ENCODE measurements around the gene SRSF1. TPM values are rescaled to one million over a fixed set of nuclear protein-coding genes. Genes with fewer than 3 reads are reported as not detected.

The SRSF1 gene
- total RNA-seq, 2 experiments from 2014 or later, result 333 to 342 TPM

DNA sequence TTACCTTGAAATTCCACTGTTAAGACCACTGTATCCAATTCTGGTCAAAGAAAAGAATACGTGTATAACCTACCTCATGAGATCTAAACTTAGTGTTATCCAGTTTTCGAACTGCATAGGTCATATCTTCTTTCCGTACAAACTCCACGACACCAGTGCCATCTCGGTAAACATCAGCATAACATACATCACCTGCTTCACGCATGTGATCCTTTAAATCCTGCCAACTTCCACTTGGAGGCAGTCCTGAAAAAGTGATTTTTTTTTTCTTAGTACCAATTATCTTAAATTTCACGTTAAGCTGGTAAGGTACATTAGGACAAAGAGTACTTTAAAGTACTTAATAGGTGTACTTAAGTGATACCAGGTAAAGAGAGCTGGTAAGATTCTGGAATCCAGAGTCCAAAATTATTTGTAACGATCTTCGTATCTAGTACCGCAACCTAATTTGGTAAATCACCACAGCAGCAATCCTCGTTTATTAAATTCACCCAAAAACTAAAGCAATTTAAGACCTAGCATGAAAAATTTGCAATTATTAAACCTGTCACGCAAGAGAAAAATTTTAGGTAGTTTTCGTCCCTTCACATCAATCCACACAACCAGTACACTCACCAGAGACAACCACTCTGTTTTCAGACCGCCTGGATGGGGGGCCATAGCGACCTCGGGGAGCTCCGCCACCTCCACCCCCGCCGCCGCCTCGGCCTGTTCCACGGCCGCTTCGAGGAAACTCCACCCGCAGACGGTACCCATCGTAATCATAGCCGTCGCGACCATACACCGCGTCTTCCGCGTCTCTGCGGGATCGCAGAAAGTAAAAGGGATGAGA lies 1.1 kb downstream of the SRSF1 start:
- peak overlapping the region; percentile 97 for H3K4me3 Mint-ChIP-seq
- POLR2A ChIA-PET, result interaction anchor here (0.8 to 10.6 kb wide), 23 partner anchors 12 to 336 kb away, joined by 3 to 230 read pairs (median 3); partner anchors contain the start of genes DYNLL2, MKS1, MRPS23 and VEZF1
- H3K9me3 Mint-ChIP-seq, result no peaks in the 10 kb centered on the region
- intact Hi-C loops (cut with micrococcal nuclease), result loop anchor here (2.0 to 5.0 kb wide), 2 partner anchors 79 to 91 kb away; no protein-coding TSS in a partner anchor
- TF ChIP-seq, protein P1, sequence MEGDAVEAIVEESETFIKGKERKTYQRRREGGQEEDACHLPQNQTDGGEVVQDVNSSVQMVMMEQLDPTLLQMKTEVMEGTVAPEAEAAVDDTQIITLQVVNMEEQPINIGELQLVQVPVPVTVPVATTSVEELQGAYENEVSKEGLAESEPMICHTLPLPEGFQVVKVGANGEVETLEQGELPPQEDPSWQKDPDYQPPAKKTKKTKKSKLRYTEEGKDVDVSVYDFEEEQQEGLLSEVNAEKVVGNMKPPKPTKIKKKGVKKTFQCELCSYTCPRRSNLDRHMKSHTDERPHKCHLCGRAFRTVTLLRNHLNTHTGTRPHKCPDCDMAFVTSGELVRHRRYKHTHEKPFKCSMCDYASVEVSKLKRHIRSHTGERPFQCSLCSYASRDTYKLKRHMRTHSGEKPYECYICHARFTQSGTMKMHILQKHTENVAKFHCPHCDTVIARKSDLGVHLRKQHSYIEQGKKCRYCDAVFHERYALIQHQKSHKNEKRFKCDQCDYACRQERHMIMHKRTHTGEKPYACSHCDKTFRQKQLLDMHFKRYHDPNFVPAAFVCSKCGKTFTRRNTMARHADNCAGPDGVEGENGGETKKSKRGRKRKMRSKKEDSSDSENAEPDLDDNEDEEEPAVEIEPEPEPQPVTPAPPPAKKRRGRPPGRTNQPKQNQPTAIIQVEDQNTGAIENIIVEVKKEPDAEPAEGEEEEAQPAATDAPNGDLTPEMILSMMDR (IDR thresholded peaks at IDR 0.05), result no peak
- peak overlapping the region; percentile 99 for H3K27ac Mint-ChIP-seq
- DNase-seq (no peak), ATAC-seq (no peak)
- CTCF ChIA-PET, result interaction anchor here (0.7 to 2.6 kb wide), 4 partner anchors 8 to 338 kb away, joined by 3 to 34 read pairs (median 3); no protein-coding TSS in a partner anchor
- H3K36me3 Mint-ChIP-seq (ENCODE audit: low read depth), result peaks cover 68% of the 10 kb centered on the region
- H3K27me3 Mint-ChIP-seq, result no peaks in the 10 kb centered on the region
- H3K4me1 Mint-ChIP-seq (ENCODE audit: low read depth), result peaks cover 51% of the 10 kb centered on the region

DNA sequence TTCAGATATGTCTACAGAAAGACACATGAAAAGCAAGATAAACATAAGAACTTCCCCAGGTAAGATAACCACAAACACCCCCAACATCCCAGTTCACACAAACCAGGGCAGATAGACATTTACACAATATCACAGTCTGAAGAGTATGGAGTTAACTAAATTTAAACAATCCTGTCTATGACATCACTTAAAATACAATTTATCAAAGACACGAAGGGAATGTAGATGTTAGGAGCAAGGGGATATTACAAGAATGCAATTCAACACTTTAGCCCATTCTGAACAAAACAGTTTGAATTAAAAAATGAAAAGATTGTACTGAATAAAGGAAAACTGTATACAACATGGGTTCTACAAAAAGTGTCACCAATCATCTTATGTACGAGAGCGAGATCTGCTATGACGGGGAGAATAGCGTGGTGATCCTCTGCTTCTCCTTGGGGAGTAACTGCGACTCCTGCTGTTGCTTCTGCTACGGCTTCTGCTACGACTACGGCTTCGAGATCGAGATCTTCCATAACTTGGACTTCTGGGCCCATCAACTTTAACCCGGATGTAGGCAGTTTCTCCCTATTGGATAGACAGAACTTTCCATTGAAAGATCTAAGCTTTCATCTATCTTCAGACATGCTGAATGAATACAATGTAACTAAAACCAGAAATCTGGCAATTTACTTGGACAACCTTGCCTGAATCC lies 1.9 kb downstream of the SRSF1 start:
- peak overlapping the region; percentile 97 for H3K4me3 Mint-ChIP-seq
- no peaks in the 10 kb centered on the region for H3K9me3 Mint-ChIP-seq
- TF ChIP-seq, protein P1 (IDR thresholded peaks at IDR 0.05), result no peak
- intact Hi-C loops (cut with micrococcal nuclease), result loop anchor here (5.0 kb wide), 1 partner anchor 92 kb away; no protein-coding TSS in a partner anchor
- peaks cover 71% of the 10 kb centered on the region for H3K36me3 Mint-ChIP-seq (ENCODE audit: low read depth)
- H3K4me1 Mint-ChIP-seq (ENCODE audit: low read depth), result peaks cover 58% of the 10 kb centered on the region
- ATAC-seq (no peak), DNase-seq (no peak)
- peak overlapping the region; percentile 99 for H3K27ac Mint-ChIP-seq
- ChIA-PET CTCF (no interaction called here), POLR2A (interaction anchor here (1.0 to 10.6 kb wide), 8 partner anchors 11 to 331 kb away, joined by 3 to 230 read pairs (median 4); partner anchors contain the start of genes MKS1, MRPS23 and VEZF1)
- H3K27me3 Mint-ChIP-seq, result no peaks in the 10 kb centered on the region

DNA sequence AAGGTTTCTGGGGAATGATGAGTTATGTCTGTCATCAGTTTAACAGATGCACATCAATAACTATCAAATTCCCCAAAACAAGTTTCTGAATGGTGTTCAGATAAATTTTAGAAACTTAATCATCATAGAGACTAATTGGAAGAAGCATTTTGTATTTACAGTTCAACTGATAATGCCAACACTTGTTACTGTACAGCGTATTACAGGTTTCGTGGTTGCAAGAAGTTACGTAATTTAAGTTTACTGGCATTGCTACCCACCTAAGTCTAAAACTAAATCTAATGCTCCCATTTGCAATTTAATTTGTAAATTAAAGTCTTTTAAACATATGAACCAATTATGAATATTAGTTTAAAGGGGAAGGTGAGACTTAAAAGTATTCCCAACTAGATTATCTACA lies 3.0 kb downstream of the SRSF1 start:
- Mint-ChIP-seq H3K9me3 (no peaks in the 10 kb centered on the region), H3K4me1 (ENCODE audit: low read depth) (peaks cover 66% of the 10 kb centered on the region), H3K36me3 (ENCODE audit: low read depth) (peaks cover 76% of the 10 kb centered on the region), H3K27me3 (no peaks in the 10 kb centered on the region), H3K27ac (peak overlapping the region; percentile 80), H3K4me3 (peak overlapping the region; percentile 97)
- ATAC-seq, result no peak
- CTCF ChIA-PET, result interaction anchor here (0.7 kb wide), 1 partner anchor 9 kb away, joined by 3 read pairs; no protein-coding TSS in a partner anchor
- intact Hi-C loops (cut with micrococcal nuclease), result no loop called here
- POLR2A ChIA-PET, result interaction anchor here (3.9 to 10.6 kb wide), 2 partner anchors 10 to 154 kb away, joined by 18 to 230 read pairs; partner anchors contain the start of genes MRPS23 and VEZF1
- TF ChIP-seq, protein P1 (IDR thresholded peaks at IDR 0.05), result no peak
- no peak for DNase-seq

DNA sequence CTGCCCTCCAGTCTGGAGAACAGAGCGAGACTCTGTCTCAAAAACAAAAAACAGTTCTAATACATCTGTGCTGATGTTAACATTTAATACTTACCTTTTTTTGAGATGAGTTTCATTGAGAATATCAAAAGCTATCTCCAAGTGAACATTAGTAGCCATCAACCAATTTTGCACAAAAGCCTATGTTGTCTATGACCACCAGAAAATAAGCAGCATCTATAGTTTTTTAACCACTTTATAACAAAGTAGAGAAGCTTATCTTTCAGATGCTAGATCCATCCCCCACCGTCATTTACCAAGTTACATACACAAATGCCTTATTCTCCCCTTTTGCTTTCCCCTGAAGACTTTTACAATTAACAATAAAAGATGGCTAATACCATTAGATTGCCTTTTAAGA lies 4.1 kb downstream of the SRSF1 start:
- no peak for DNase-seq
- ChIA-PET CTCF (interaction anchor here (0.9 to 12.2 kb wide), 3 partner anchors 13 to 145 kb away, joined by 3 to 177 read pairs (median 3); no protein-coding TSS in a partner anchor), POLR2A (interaction anchor here (0.6 to 10.6 kb wide), 6 partner anchors 9 to 331 kb away, joined by 3 to 230 read pairs (median 4); partner anchors contain the start of genes MRPS23 and VEZF1)
- Mint-ChIP-seq H3K36me3 (ENCODE audit: low read depth) (peaks cover 75% of the 10 kb centered on the region), H3K4me3 (peak overlapping the region; percentile 97), H3K4me1 (ENCODE audit: low read depth) (peaks cover 70% of the 10 kb centered on the region), H3K27ac (peak overlapping the region; percentile 81), H3K9me3 (no peaks in the 10 kb centered on the region), H3K27me3 (no peaks in the 10 kb centered on the region)
- no peak for ATAC-seq
- TF ChIP-seq, protein P1 (IDR thresholded peaks at IDR 0.05), result no peak
- intact Hi-C loops (cut with micrococcal nuclease), result no loop called here

All from activated CD8-positive, alpha-beta T cell treated with anti-CD3 and anti-CD28 coated beads for 36 hours (primary cell).